NCI-H2107 treated with DMSO at 0.1 percent for 48 hours (cell line): ENCODE data around the gene MBIP.

Experiments used
- DNase-seq: peaks from one replicate; lab custom pipeline; 2025; ENCODE audit not compliant: unreplicated experiment; lab: John Stamatoyannopoulos, UW

MBIP gene

GRCh38 chr14:36268121-36268520 is 52.3 kb downstream of the MBIP start:
- DNase-seq: peak; percentile 88

- no peak for DNase-seq
Observed at GRCh38 chr14:36264595-36264994, 55.8 kb downstream of the MBIP start.

GRCh38 chr14:36264107-36264506 is 56.3 kb downstream of the MBIP start:
- no peak for DNase-seq

- no peak for DNase-seq
Observed at GRCh38 chr14:36260970-36261640, 59.3 kb downstream of the MBIP start.

- DNase-seq: no peak
Observed at GRCh38 chr14:36258241-36258640, 62.2 kb downstream of the MBIP start.

- no peak for DNase-seq
Observed at GRCh38 chr14:36256126-36256801, 64.2 kb downstream of the MBIP start.

- DNase-seq: no peak
Observed at GRCh38 chr14:36254020-36254624, 66.3 kb downstream of the MBIP start.
